Aorta (tissue), 5 donors: ENCODE data around the gene RAB3C. TPM values are rescaled to one million over a fixed set of nuclear protein-coding genes. Genes with fewer than 3 reads are reported as not detected.
"Not testable (repeated sequence)": the region's sequence is repeated elsewhere in the genome, so short reads cannot be mapped to it uniquely, and the experiment has no call there.

ENCODE experiments used
- ATAC-seq: fragments of 200-7000 bp; cut with Tn5 transposase; one replicate; pipeline ENCODE4 v1.9.1; 2022; ENCODE audit warnings: moderate library complexity; ENCODE audit not compliant: low FRiP score
- DNase-seq, 2 donors: peaks; one replicate each; pipeline ENCODE4 v3.0.0-alpha.2; 2020
- H3K27ac ChIP-seq, 2 donors: one replicate each; pipeline ENCODE4 v1.5.1; 2013; ENCODE audit warnings: low read length in 2 of 2, mild to moderate bottlenecking in 2 of 2, moderate library complexity in 2 of 2, control low read depth in 1 of 2, inconsistent platforms in 1 of 2, low read depth in 1 of 2
- H3K27me3 ChIP-seq, 2 donors: one replicate each; pipeline ENCODE4 v1.6.1; 2013; ENCODE audit warnings: control low read depth in 1 of 2, low read length in 1 of 2, mild to moderate bottlenecking in 1 of 2, moderate library complexity in 1 of 2; ENCODE audit not compliant: insufficient read depth in 2 of 2, control insufficient read depth in 1 of 2
- H3K36me3 ChIP-seq, 2 donors: one replicate each; pipeline ENCODE4 v1.6.1; 2013; ENCODE audit warnings: control low read depth in 1 of 2, low read length in 1 of 2, mild to moderate bottlenecking in 1 of 2; ENCODE audit not compliant: insufficient read depth in 2 of 2, control insufficient read depth in 1 of 2
- H3K4me1 ChIP-seq, 2 donors: one replicate each; pipeline ENCODE4 v1.6.1; 2013; ENCODE audit warnings: low read length in 2 of 2, control low read depth in 1 of 2, mild to moderate bottlenecking in 1 of 2, moderate library complexity in 1 of 2; ENCODE audit not compliant: insufficient read depth in 2 of 2, control insufficient read depth in 1 of 2
- H3K4me3 ChIP-seq, 2 donors: one replicate each; pipeline ENCODE4 v1.5.1; 2013; ENCODE audit warnings: low read length in 2 of 2, control low read depth in 1 of 2, mild to moderate bottlenecking in 1 of 2
- H3K9me3 ChIP-seq: one replicate; pipeline ENCODE4 v1.6.1; 2013; ENCODE audit warnings: mild to moderate bottlenecking, low read length; ENCODE audit not compliant: control insufficient read depth
- WGBS, 2 donors: extraction: QIAGEN DNeasy Blood & Tissue Kit; methylation state at CpG; one replicate each; pipeline ENCODE4 v1.1.7; 2013; 5-methylcytosine and 5-hydroxymethylcytosine counted together
- intact Hi-C, 2 donors: fragments of 100-400 bp; cut with DNase I; formaldehyde crosslinking; loops; one replicate each; pipeline versions ENCODE4 v1.14.2 to v1.15.0; 2022
- polyA plus RNA-seq, 2 donors: library from polyadenylated mRNA; stranded (reverse); fragments of 200-250 nt; gene quantifications; one replicate each; pipeline ENCODE4 v1.2.3, GENCODE V29; 2013
- total RNA-seq, 2 donors: library from RNA; stranded (reverse); fragmentation: NEBNext Ultra II Directional; extraction: Animal tissue kit (Norgen Biotek cat#: 25700); gene quantifications; one replicate each; pipeline ENCODE4 v1.2.1, GENCODE V29; 2021
- donor health status: healthy with polysubstance abuse.
- donor health status: Bipolar disorder and iron deficiency.
- donor health status: DM: no; HTN: no; CAD: no.
- donor health status: DM: no; HTN: no; CAD: no.
- donor health status: DM: yes; HTN: yes; CAD: no.

The RAB3C gene
- total and polyA plus RNA-seq, 4 donors = 8.9 to 21.7 TPM; not detected in 2

DNA sequence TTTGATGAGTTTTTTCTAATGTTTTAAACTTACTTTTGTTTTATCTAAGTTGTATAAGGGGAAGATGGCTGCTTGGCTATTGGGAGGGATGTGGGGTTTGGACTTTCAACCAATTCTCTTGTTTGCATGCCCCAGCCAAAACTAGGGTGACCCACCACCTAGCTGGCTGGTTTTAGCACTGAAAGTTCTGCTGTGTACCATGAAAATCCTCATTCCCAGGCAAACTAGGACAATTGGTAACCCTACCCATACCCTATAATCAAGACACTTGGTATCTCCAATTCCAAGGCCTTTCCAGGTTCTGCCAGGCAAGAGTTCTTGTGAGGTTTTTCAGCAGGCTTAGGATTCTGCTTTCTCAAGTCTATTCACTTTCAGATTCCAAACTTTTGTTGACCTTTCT, 13.1 kb downstream of the RAB3C start:
- ATAC-seq = no peak

GRCh38 chr5:58598440-58598839, 15.6 kb downstream of the RAB3C start:
- Histone ChIP-seq H3K36me3 (no peaks in the 10 kb centered on the region), H3K27ac (no peak overlapping the region), H3K4me1 (no peaks in the 10 kb centered on the region), H3K4me3 (no peak overlapping the region), H3K9me3 (no peaks in the 10 kb centered on the region), H3K27me3 (no peaks in the 10 kb centered on the region)
- WGBS, 2 donors = 83 to 94% methylated on average over 1 of the region's 1 CpG
- DNase-seq (no peak), ATAC-seq (no peak)
- intact Hi-C loops = no loop called here

More for the DNA sequence above, 13.1 kb downstream of the RAB3C start:
- Histone ChIP-seq H3K4me3 (no peak overlapping the region), H3K27ac (no peak overlapping the region), H3K9me3 (no peaks in the 10 kb centered on the region), H3K36me3 (no peaks in the 10 kb centered on the region), H3K4me1 (no peaks in the 10 kb centered on the region), H3K27me3 (no peaks in the 10 kb centered on the region)
- DNase-seq = no peak
- intact Hi-C loops = no loop called here

DNA sequence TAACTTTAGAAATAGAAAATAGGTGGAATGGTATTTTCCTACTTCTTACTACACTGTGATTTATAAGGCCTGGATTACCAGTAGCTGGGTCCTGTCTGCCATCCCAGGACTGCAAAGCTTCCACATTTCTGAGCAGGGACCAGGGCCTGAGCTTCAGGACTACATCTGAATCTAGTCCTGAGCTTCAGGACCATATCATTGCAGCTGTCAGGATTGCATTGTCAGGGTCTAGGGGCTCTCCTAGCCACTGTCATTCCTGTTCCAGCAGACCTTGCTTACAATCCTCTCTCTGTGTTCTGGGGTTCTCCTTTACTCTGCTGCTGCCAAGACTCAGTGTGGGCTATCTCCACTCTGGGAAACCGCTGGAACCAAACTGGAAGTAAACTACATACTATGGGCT, 16.3 kb downstream of the RAB3C start:
- WGBS, 2 donors = 67 to 69% methylated on average over 1 of the region's 1 CpG
- ATAC-seq (no peak), DNase-seq (no peak)
- no peaks in the 10 kb centered on the region for H3K9me3 ChIP-seq
- H3K4me1 ChIP-seq = no peaks in the 10 kb centered on the region
- no peak overlapping the region for H3K4me3 ChIP-seq
- H3K27me3 ChIP-seq = no peaks in the 10 kb centered on the region
- H3K36me3 ChIP-seq = no peaks in the 10 kb centered on the region
- intact Hi-C loops = no loop called here
- no peak overlapping the region for H3K27ac ChIP-seq

- not testable (repeated sequence) for ATAC-seq, H3K36me3 ChIP-seq
- 80 to 85% methylated on average over 2 of the region's 2 CpGs for WGBS, 2 donors
Observed at GRCh38 chr5:58600613-58601012, 17.7 kb downstream of the RAB3C start.

DNA sequence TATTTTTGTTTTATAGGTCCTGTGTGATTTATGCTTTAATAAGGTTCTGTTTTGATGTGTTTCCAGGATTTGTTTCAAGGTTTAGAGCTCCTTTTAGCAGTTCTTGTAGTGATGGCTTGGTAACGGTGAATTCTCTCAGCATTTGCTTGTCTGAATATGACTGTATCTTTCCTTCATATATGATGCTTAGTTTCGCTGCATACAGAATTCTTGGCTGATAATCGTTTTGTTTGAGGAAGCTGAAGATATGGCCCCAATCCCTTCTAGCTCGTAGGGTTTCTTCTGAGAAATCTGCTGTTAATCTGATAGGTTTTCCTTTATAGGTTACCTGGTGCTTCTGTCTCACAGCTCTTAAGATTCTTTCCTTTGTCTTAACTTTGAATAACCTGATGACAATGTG, 20.0 kb downstream of the RAB3C start:
- H3K9me3 ChIP-seq, H3K27me3 ChIP-seq, ATAC-seq, H3K4me1 ChIP-seq, H3K36me3 ChIP-seq, DNase-seq, H3K27ac ChIP-seq, H3K4me3 ChIP-seq, intact Hi-C loops: not testable (repeated sequence)
- 83 to 89% methylated on average over 4 of the region's 4 CpGs for WGBS, 2 donors

More at GRCh38 chr5:58600613-58601012, 17.7 kb downstream of the RAB3C start:
- H3K27me3 ChIP-seq, DNase-seq, intact Hi-C loops, H3K4me1 ChIP-seq, H3K27ac ChIP-seq, H3K4me3 ChIP-seq, H3K9me3 ChIP-seq: not testable (repeated sequence)

GRCh38 chr5:58606064-58606463, 23.2 kb downstream of the RAB3C start:
- intact Hi-C loops = no loop called here
- 56 to 67% methylated on average over 4 of the region's 4 CpGs for WGBS, 2 donors
- no peak for DNase-seq
- H3K36me3 ChIP-seq = no peaks in the 10 kb centered on the region
- ATAC-seq = no peak
- no peak overlapping the region for H3K27ac ChIP-seq
- H3K27me3 ChIP-seq = no peaks in the 10 kb centered on the region
- no peaks in the 10 kb centered on the region for H3K4me1 ChIP-seq
- peaks cover 1% of the 10 kb centered on the region for H3K9me3 ChIP-seq
- no peak overlapping the region for H3K4me3 ChIP-seq

DNA sequence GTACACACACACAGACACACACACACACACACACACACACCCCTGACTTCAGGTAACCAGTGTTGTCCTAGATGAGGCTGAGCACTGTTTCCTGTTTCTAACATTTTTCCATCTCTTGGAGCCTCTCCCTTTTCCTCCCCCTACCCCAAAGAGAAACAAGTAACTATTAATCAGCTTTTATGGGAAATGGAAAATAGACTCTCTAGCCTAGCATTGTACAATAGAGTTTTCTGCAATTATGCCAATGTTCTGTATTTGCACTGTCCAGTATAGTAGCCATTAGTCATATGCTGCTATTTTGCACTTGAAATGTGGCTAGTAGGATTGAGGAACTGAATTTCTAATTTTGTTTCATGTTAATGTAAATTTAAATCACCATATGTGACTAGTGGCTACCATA, 33.1 kb downstream of the RAB3C start:
- no peak overlapping the region for H3K4me3 ChIP-seq
- H3K4me1 ChIP-seq = no peaks in the 10 kb centered on the region
- intact Hi-C loops = no loop called here
- no peak overlapping the region for H3K27ac ChIP-seq
- ATAC-seq (no peak), DNase-seq (no peak)
- no peaks in the 10 kb centered on the region for H3K27me3 ChIP-seq
- no peaks in the 10 kb centered on the region for H3K36me3 ChIP-seq
- peaks cover 2% of the 10 kb centered on the region for H3K9me3 ChIP-seq

DNA sequence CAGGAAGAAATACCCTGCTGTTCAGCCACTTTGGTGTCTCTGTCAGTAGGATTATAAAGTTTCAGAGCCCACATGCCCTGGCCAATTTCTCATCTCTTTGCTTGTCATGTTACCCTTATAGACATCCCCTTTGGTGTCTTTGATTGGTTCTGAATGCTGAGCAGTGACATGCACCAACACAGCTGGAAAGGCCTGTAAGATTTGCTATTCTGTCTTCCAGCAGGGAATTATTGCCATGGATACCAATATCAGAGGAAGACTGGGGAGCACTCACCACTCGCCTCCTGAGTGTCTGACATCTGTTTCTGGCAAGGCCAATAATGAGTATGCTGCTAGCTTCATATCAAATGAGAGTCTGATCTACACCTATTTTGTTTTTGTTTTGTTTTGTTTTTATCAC, 34.4 kb downstream of the RAB3C start:
- Histone ChIP-seq H3K36me3 (no peaks in the 10 kb centered on the region), H3K27ac (no peak overlapping the region), H3K27me3 (no peaks in the 10 kb centered on the region), H3K9me3 (peaks cover 2% of the 10 kb centered on the region), H3K4me3 (no peak overlapping the region), H3K4me1 (no peaks in the 10 kb centered on the region)
- ATAC-seq (no peak), DNase-seq (no peak)
- WGBS, 2 donors = 80 to 81% methylated on average over 1 of the region's 1 CpG
- intact Hi-C loops = no loop called here

GRCh38 chr5:58620336-58620735, 37.5 kb downstream of the RAB3C start:
- no peaks in the 10 kb centered on the region for H3K36me3 ChIP-seq
- no peaks in the 10 kb centered on the region for H3K9me3 ChIP-seq
- ATAC-seq = no peak
- 91 to 92% methylated on average over 1 of the region's 1 CpG for WGBS, 2 donors
- intact Hi-C loops = no loop called here
- H3K27ac ChIP-seq = no peak overlapping the region
- H3K4me3 ChIP-seq = no peak overlapping the region
- H3K27me3 ChIP-seq = no peaks in the 10 kb centered on the region
- H3K4me1 ChIP-seq = no peaks in the 10 kb centered on the region
- DNase-seq = no peak
